ENCODE results near the gene C1orf159. TPM values are rescaled to one million over a fixed set of nuclear protein-coding genes. Genes with fewer than 3 reads are reported as not detected.

The C1orf159 gene
- total RNA-seq, 1 donor from 2014 or later, result 8.0 TPM

GRCh38 chr1:1151306-1151705 lies 35.4 kb upstream of the C1orf159 start:
- Mint-ChIP-seq H3K4me1 (peaks cover 4% of the 10 kb centered on the region), H3K36me3 (peaks cover 8% of the 10 kb centered on the region), H3K4me3 (no peak overlapping the region), H3K27me3 (ENCODE audit: insufficient read depth, low read depth) (peaks cover 30% of the 10 kb centered on the region), H3K9me3 (peaks cover 30% of the 10 kb centered on the region), H3K27ac (no peak overlapping the region)
- Histone ChIP-seq H3K27me3 (no peaks in the 10 kb centered on the region), H3K9ac (no peak overlapping the region), H3K4me2 (no peak overlapping the region), H3K4me3 (no peak overlapping the region), H3K9me3 (ENCODE audit: low read depth) (no peaks in the 10 kb centered on the region), H3K4me1 (no peaks in the 10 kb centered on the region), H4K20me1 (ENCODE audit: low read depth) (no peaks in the 10 kb centered on the region), H2AFZ (replicated peaks) (no peak overlapping the region), H3F3A (ENCODE audit: low read depth) (peaks cover 15% of the 10 kb centered on the region), H3K79me2 (ENCODE audit: low read depth) (no peaks in the 10 kb centered on the region), H3K27ac (no peak overlapping the region), H3K36me3 (no peaks in the 10 kb centered on the region)
- DNase-seq (ENCODE audit: low spot score), result no peak
- no peak for TF ChIP-seq EZH2phosphoT487 (IDR thresholded peaks at IDR 0.05)
- TF ChIP-seq CTCF (IDR thresholded peaks at IDR 0.05), result no peak
- no peak for TF ChIP-seq EZH2 (IDR thresholded peaks at IDR 0.05)

- H3K4me3 ChIP-seq, result no peak overlapping the region
- no peak for DNase-seq (ENCODE audit: low spot score)
- TF ChIP-seq EZH2 (IDR thresholded peaks at IDR 0.05) (no peak), EZH2phosphoT487 (IDR thresholded peaks at IDR 0.05) (no peak), CTCF (IDR thresholded peaks at IDR 0.05) (no peak)
- H2AFZ ChIP-seq (replicated peaks), result no peak overlapping the region
- peaks cover 8% of the 10 kb centered on the region for H3K36me3 Mint-ChIP-seq
- no peak overlapping the region for H3K9ac ChIP-seq
- no peaks in the 10 kb centered on the region for H3K79me2 ChIP-seq (ENCODE audit: low read depth)
- H3K4me3 Mint-ChIP-seq, result no peak overlapping the region
- H3K9me3 ChIP-seq (ENCODE audit: low read depth), result no peaks in the 10 kb centered on the region
- H3K4me1 Mint-ChIP-seq, result peaks cover 3% of the 10 kb centered on the region
- H3K9me3 Mint-ChIP-seq, result peaks cover 26% of the 10 kb centered on the region
- no peaks in the 10 kb centered on the region for H3K27me3 ChIP-seq
- H3F3A ChIP-seq (ENCODE audit: low read depth), result peaks cover 15% of the 10 kb centered on the region
- H3K4me1 ChIP-seq, result no peaks in the 10 kb centered on the region
- peaks cover 23% of the 10 kb centered on the region for H3K27me3 Mint-ChIP-seq (ENCODE audit: insufficient read depth, low read depth)
- no peak overlapping the region for H3K27ac Mint-ChIP-seq
- no peaks in the 10 kb centered on the region for H3K36me3 ChIP-seq
- no peak overlapping the region for H3K4me2 ChIP-seq
- H3K27ac ChIP-seq, result no peak overlapping the region
- H4K20me1 ChIP-seq (ENCODE audit: low read depth), result no peaks in the 10 kb centered on the region
These were observed 34.2 kb upstream of the C1orf159 start for GRCh38 chr1:1150100-1150499.

- no peak for TF ChIP-seq EZH2phosphoT487 (IDR thresholded peaks at IDR 0.05)
- no peak for TF ChIP-seq EZH2 (IDR thresholded peaks at IDR 0.05)
- TF ChIP-seq CTCF (IDR thresholded peaks at IDR 0.05), result no peak
- Histone ChIP-seq H3K4me1 (no peaks in the 10 kb centered on the region), H3K9me3 (ENCODE audit: low read depth) (no peaks in the 10 kb centered on the region), H3K4me2 (no peak overlapping the region), H3F3A (ENCODE audit: low read depth) (peaks cover 15% of the 10 kb centered on the region), H3K4me3 (no peak overlapping the region), H3K36me3 (no peaks in the 10 kb centered on the region), H3K27me3 (no peaks in the 10 kb centered on the region), H3K27ac (no peak overlapping the region), H2AFZ (replicated peaks) (no peak overlapping the region), H4K20me1 (ENCODE audit: low read depth) (no peaks in the 10 kb centered on the region), H3K9ac (no peak overlapping the region), H3K79me2 (ENCODE audit: low read depth) (no peaks in the 10 kb centered on the region)
- no peak overlapping the region for H3K4me3 Mint-ChIP-seq
- H3K27ac Mint-ChIP-seq, result no peak overlapping the region
- H3K27me3 Mint-ChIP-seq (ENCODE audit: insufficient read depth, low read depth), result peaks cover 18% of the 10 kb centered on the region
- H3K9me3 Mint-ChIP-seq, result peaks cover 24% of the 10 kb centered on the region
- DNase-seq (ENCODE audit: low spot score), result no peak
- peaks cover 3% of the 10 kb centered on the region for H3K4me1 Mint-ChIP-seq
- peaks cover 8% of the 10 kb centered on the region for H3K36me3 Mint-ChIP-seq
These were observed 33.5 kb upstream of the C1orf159 start for GRCh38 chr1:1149416-1149815.

All from neural progenitor cell (in vitro differentiated cells).